K562 (cell line): ENCODE measurements around the gene DCTN2. TPM values are rescaled to one million over a fixed set of nuclear protein-coding genes. Genes with fewer than 3 reads are reported as not detected.
A peak's percentile ranks its signal among the peaks of the same experiment; 100 is the strongest.

ENCODE experiments used
- ATAC-seq: fragments of 200-7000 bp; cut with Tn5 transposase; 3 replicates; pipeline ENCODE4 v1.9.1; 2020; ENCODE audit warnings: moderate library complexity
- BruUV-seq: library from RNA; stranded (reverse); fragments of 400-500 nt; replicated peaks from 2 replicates; lab custom pipeline; 2021; lab: Mats Ljungman, UMichigan
- CTCF ChIA-PET: fragments of 300-600 bp; formaldehyde crosslinking; extraction: SDS; loops from one replicate; lab custom pipeline; 2021; ENCODE audit warnings: low intra/inter-chr PET ratio; lab: Yijun Ruan, JAX
- POLR2A ChIA-PET: fragments of 300-600, 350-650 bp; sonication (Branson Sonifier 250); formaldehyde crosslinking; extraction: SDS; loops from one replicate; lab custom pipeline; 2021; ENCODE audit warnings: antibody characterized with exemption, inconsistent platforms; lab: Yijun Ruan, JAX
- DNase-seq, 4 experiments: peaks; one replicate each; pipeline versions ENCODE4 v3.0.0 to v3.0.0-alpha.2; 2011 to 2018; ENCODE audit warnings: low spot score in 3 of 4, mixed read lengths in 3 of 4; ENCODE audit errors: extremely low read depth in 1 of 4
- FAIRE-seq: peaks from 2 replicates; lab custom pipeline; 2011; peaks lifted over from hg19 to GRCh38; lab: Jason Lieb, UNC
- H2AFZ ChIP-seq: 2 replicates; pipeline ENCODE4 v1.6.0; 2011; ENCODE audit warnings: low read depth, low read length, control low read depth, inconsistent platforms
- H3K27ac ChIP-seq: fragments of 200-600 bp; 3 replicates; pipeline ENCODE4 v1.8.0; 2011; ENCODE audit warnings: low read depth, mild to moderate bottlenecking, control low read depth, inconsistent platforms, low read length, moderate library complexity, mixed read lengths; ENCODE audit errors: extremely low read depth
- H3K27me3 ChIP-seq, 2 experiments: fragments of 300-600 bp in 1 of 2; 2 replicates in 1 of 2; 3 replicates in 1 of 2; pipeline versions ENCODE4 v1.6.0 to v1.8.0; 2011; ENCODE audit warnings: inconsistent platforms in 2 of 2, low read length in 2 of 2, mild to moderate bottlenecking in 1 of 2, mixed read lengths in 1 of 2, moderate library complexity in 1 of 2; ENCODE audit not compliant: control insufficient read depth in 2 of 2, insufficient read depth in 2 of 2
- H3K36me3 ChIP-seq: fragments of 300-600 bp; 3 replicates; pipeline ENCODE4 v1.8.0; 2011; ENCODE audit warnings: mild to moderate bottlenecking, low read length, inconsistent platforms; ENCODE audit not compliant: control insufficient read depth, insufficient read depth
- H3K4me1 ChIP-seq, 2 experiments: fragments of 200-600 bp in 1 of 2; replicated peaks in 1 of 2; 2 replicates in 1 of 2; 3 replicates in 1 of 2; pipeline versions ENCODE4 v1.5.1 to v1.8.0; 2011; ENCODE audit warnings: inconsistent platforms in 2 of 2, low read length in 2 of 2, mild to moderate bottlenecking in 1 of 2, mixed read lengths in 1 of 2, moderate library complexity in 1 of 2; ENCODE audit not compliant: control insufficient read depth in 2 of 2, insufficient read depth in 2 of 2
- H3K4me2 ChIP-seq: 2 replicates; pipeline ENCODE4 v1.6.1; 2011; ENCODE audit warnings: low read length, control low read depth, inconsistent platforms, mixed read lengths; ENCODE audit not compliant: insufficient read depth
- H3K4me3 ChIP-seq: fragments of 200-600 bp; sonication (generic), shearing (Covaris generic); 2 replicates; pipeline ENCODE4 v1.5.1; 2016; ENCODE audit warnings: control low read depth, inconsistent platforms
- H3K79me2 ChIP-seq: fragments of 200-600 bp; 3 replicates; pipeline ENCODE4 v1.8.0; 2011; ENCODE audit warnings: low read length, inconsistent platforms; ENCODE audit not compliant: control insufficient read depth, insufficient read depth
- H3K9ac ChIP-seq, 2 experiments: 2 replicates each; pipeline versions ENCODE4 v1.6.0 to v1.6.1; 2011; ENCODE audit warnings: low read depth in 2 of 2, low read length in 2 of 2, control low read depth in 1 of 2, inconsistent platforms in 1 of 2, mild to moderate bottlenecking in 1 of 2, mixed read lengths in 1 of 2; ENCODE audit not compliant: insufficient read depth in 1 of 2
- H3K9me1 ChIP-seq: one replicate; pipeline ENCODE4 v1.6.0; 2011; ENCODE audit warnings: inconsistent platforms, mild to moderate bottlenecking, low read length, moderate library complexity; ENCODE audit not compliant: control insufficient read depth, insufficient read depth
- H3K9me3 ChIP-seq: replicated peaks from 2 replicates; pipeline ENCODE4 v1.5.1; 2011; ENCODE audit warnings: low read depth, low read length, inconsistent platforms; ENCODE audit not compliant: control insufficient read depth, insufficient read depth
- H4K20me1 ChIP-seq: replicated peaks from 2 replicates; pipeline ENCODE4 v1.6.1; 2011; ENCODE audit warnings: low read length, inconsistent platforms, mixed read lengths; ENCODE audit not compliant: control insufficient read depth, insufficient read depth
- CCNT2 ChIP-seq: IDR thresholded peaks from 2 replicates; pipeline ENCODE4 v1.6.1; 2011; ENCODE audit warnings: borderline replicate concordance, low read depth, mild to moderate bottlenecking, moderate library complexity, mixed read lengths, low read length; ENCODE audit not compliant: insufficient read length; ENCODE audit errors: extremely low read depth
- GMEB1 ChIP-seq: fragments of 250-450 bp; sonication (Bioruptor Pico); IDR thresholded peaks from 2 replicates; pipeline ENCODE4 v1.4.0; 2020; ENCODE audit warnings: mild to moderate bottlenecking
- HDAC1 ChIP-seq, 2 experiments: fragments of 450-650 bp; IDR thresholded peaks; 2 replicates each; pipeline ENCODE4 v1.6.1; 2016 to 2017; ENCODE audit warnings: inconsistent platforms in 1 of 2, mild to moderate bottlenecking in 1 of 2, moderate library complexity in 1 of 2
- HMGN3 ChIP-seq: IDR thresholded peaks from 2 replicates; pipeline ENCODE4 v1.6.1; 2011; ENCODE audit warnings: borderline replicate concordance, low read depth, mild to moderate bottlenecking, mixed read lengths, low read length; ENCODE audit not compliant: insufficient read length; ENCODE audit errors: extremely low read depth
- PCBP1 ChIP-seq: fragments of 200-400 bp; formaldehyde crosslinking; IDR thresholded peaks from 2 replicates; pipeline ENCODE4 v1.6.1; 2018; ENCODE audit warnings: mild to moderate bottlenecking, low read depth, low read length; ENCODE audit not compliant: poor library complexity, severe bottlenecking
- PHF20 ChIP-seq: fragments of 450-650 bp; IDR thresholded peaks from 2 replicates; pipeline ENCODE4 v1.6.1; 2018; ENCODE audit not compliant: partially characterized antibody
- RBM15 ChIP-seq: fragments of 200-400 bp; formaldehyde crosslinking; IDR thresholded peaks from 2 replicates; pipeline ENCODE4 v1.6.1; 2018; ENCODE audit warnings: mild to moderate bottlenecking, low read length, moderate library complexity; ENCODE audit not compliant: insufficient read depth
- RREB1 ChIP-seq: fragments of 250-450 bp; sonication (Bioruptor Pico); IDR thresholded peaks from 2 replicates; pipeline ENCODE4 v1.4.0; 2020
- SIN3B ChIP-seq: fragments of 450-650 bp; IDR thresholded peaks from 2 replicates; pipeline ENCODE4 v1.6.1; 2017; ENCODE audit warnings: low read depth, mild to moderate bottlenecking, moderate library complexity
- TGIF2 ChIP-seq: sonication (generic); formaldehyde crosslinking; IDR thresholded peaks from 2 replicates; pipeline ENCODE4 v1.8.1; 2022; ENCODE audit warnings: mild to moderate bottlenecking, missing genetic modification reagents, moderate library complexity
- XRCC5 ChIP-seq: fragments of 200-400 bp; formaldehyde crosslinking; IDR thresholded peaks from 2 replicates; pipeline ENCODE4 v1.6.1; 2017; ENCODE audit warnings: low read depth, mild to moderate bottlenecking, low read length
- ZNF134 ChIP-seq: fragments of 250-450 bp; sonication (Bioruptor Pico); conservative IDR thresholded peaks from 2 replicates; pipeline ENCODE4 v1.4.0; 2020
- WGBS: fragments of 100-300 bp; shearing (Covaris generic); methylation state at CpG from one replicate; pipeline ENCODE4 v1.1.6; 2016; ENCODE audit warnings: low coverage, mixed read lengths; ENCODE audit not compliant: insufficient coverage; ENCODE audit errors: missing lambda C conversion rate; 5-methylcytosine and 5-hydroxymethylcytosine counted together
- in situ Hi-C: fragments of 300-500 bp; cut with MboI; formaldehyde crosslinking; loops from 4 replicates; pipeline ENCODE4 v1.15.0; 2018; ENCODE audit warnings: inconsistent platforms, mixed read lengths
- intact Hi-C: fragments of 100-400 bp; cut with micrococcal nuclease; formaldehyde crosslinking; loops from 2 replicates; pipeline ENCODE4 v1.14.2; 2022
- polyA plus RNA-seq, 8 experiments: library from polyadenylated mRNA; depleted of rRNA in 4 of 8; stranded (reverse) in 5 of 8; unstranded in 3 of 8; fragments of >200 nt; fragmentation: Nextera tagmentation in 2 of 8; fragmentation: Illumina TruSeq in 1 of 8; extraction: Ambion mirVana in 2 of 8; extraction: Trizol in 1 of 8; gene quantifications; 2 replicates each; pipeline versions ENCODE4 v1.2.1 to v1.2.3, GENCODE V29; 2011 to 2014; ENCODE audit warnings: inconsistent platforms in 1 of 8, missing spikeins in 1 of 8
- total RNA-seq, 7 experiments: library from RNA; depleted of rRNA in 6 of 7; stranded (reverse); fragments of >200 nt in 6 of 7; fragmentation: Illumina TruSeq in 2 of 7; extraction: Trizol in 2 of 7; gene quantifications; 2 replicates each; pipeline versions ENCODE4 v1.2.1 to v1.2.3, GENCODE V29; 2011 to 2021; ENCODE audit warnings: low replicate concordance in 1 of 7
- TF ChIP-seq, protein P1 (sequence below): sonication (generic); formaldehyde crosslinking; IDR thresholded peaks from 2 replicates; pipeline ENCODE4 v1.9.0; 2022; ENCODE audit warnings: mild to moderate bottlenecking, missing genetic modification reagents

The DCTN2 gene
- total and polyA plus RNA-seq, 9 of the 15 experiments (the other 6 are each of a cell fraction or from before 2014, with no cell fraction given): 43.6 to 270 (median 125) TPM

- no peaks in the 10 kb centered on the region for H3K27me3 ChIP-seq
- WGBS: under 1% methylated on average over 23 of the region's 52 CpGs
- intact Hi-C loops (no loop called here), in situ Hi-C loops (no loop called here)
- ChIA-PET CTCF (no interaction called here), POLR2A (interaction anchor here (0.6 kb wide), 1 partner anchor 117 kb away, joined by 3 read pairs; no protein-coding TSS in a partner anchor)
- BruUV-seq: no TSS peak
- FAIRE-seq: no peak
- no peaks in the 10 kb centered on the region for H3K9me3 ChIP-seq
- peak within 1 kb of the TSS; percentile 69 for H3K4me3 ChIP-seq
- peak; percentile 72 for ATAC-seq
- peaks cover 21% of the 10 kb centered on the region for H3K36me3 ChIP-seq
- peaks cover 70% of the 10 kb centered on the region for H3K79me2 ChIP-seq
- H3K9me1 ChIP-seq: no peaks in the 10 kb centered on the region
- peak within 1 kb of the TSS; percentile 93 for H2AFZ ChIP-seq
- H3K4me2 ChIP-seq: peak within 1 kb of the TSS; percentile 89
- peak within 1 kb of the TSS; percentile 80 for H3K27ac ChIP-seq
- DNase-seq: peak; percentile 81 to 86 (median 82)
- H3K4me1 ChIP-seq: peaks cover 56 to 72% of the 10 kb centered on the region in 2 experiments
- no peaks in the 10 kb centered on the region for H4K20me1 ChIP-seq
- H3K9ac ChIP-seq: peak within 1 kb of the TSS; percentile 72 to 90
- TF ChIP-seq, protein P1, sequence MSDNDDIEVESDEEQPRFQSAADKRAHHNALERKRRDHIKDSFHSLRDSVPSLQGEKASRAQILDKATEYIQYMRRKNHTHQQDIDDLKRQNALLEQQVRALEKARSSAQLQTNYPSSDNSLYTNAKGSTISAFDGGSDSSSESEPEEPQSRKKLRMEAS: peak; percentile 22; the same call in 1 of the 2 replicates
- TF ChIP-seq RBM15 (no peak), XRCC5 (0 out of 2 replicates have a peak, but pooled peaks have one; percentile 37), CCNT2 (peak; percentile 61), HDAC1 (IDR thresholded peaks at IDR 0.05) (0 out of 4 replicates have a peak, but pooled peaks of 1 of the 2 experiments have one; percentile 10), TGIF2 (no peak), PCBP1 (peak; percentile 72), SIN3B (no peak), HMGN3 (peak; percentile 46), PHF20 (peak; percentile 46), RREB1 (CRISPR knock-in tag) (0 out of 2 replicates have a peak, but pooled peaks have one; percentile 56), ZNF134 (no peak), GMEB1 (CRISPR knock-in tag) (no peak)
These were observed 3.1 kb upstream of the DCTN2 start, which contains the start of gene KIF5A for GRCh38 chr12:57549909-57550640. TSS of gene KIF5A (plus strand) at chr12:57550044. CDS start at chr12:57550272, 228 bp downstream.
